NT2/D1 (cell line): ENCODE results near the gene WASHC1.
"Not testable (repeated sequence)": the region's sequence is repeated elsewhere in the genome, so short reads cannot be mapped to it uniquely, and the experiment has no call there.

Source experiments
- DNase-seq: peaks from one replicate; pipeline ENCODE4 v3.0.0-alpha.2; 2011; ENCODE audit warnings: low read depth, low spot score
- H3K27me3 ChIP-seq: 2 replicates; pipeline ENCODE4 v1.6.0; 2011; ENCODE audit warnings: mild to moderate bottlenecking; ENCODE audit not compliant: insufficient read length, insufficient read depth
- H3K36me3 ChIP-seq: 2 replicates; pipeline ENCODE4 v1.6.1; 2011; ENCODE audit warnings: mild to moderate bottlenecking, low read length, mixed read lengths; ENCODE audit not compliant: insufficient read depth, insufficient read length
- H3K4me1 ChIP-seq: 2 replicates; pipeline ENCODE4 v1.5.1; 2011; ENCODE audit not compliant: insufficient read depth, insufficient read length
- H3K4me3 ChIP-seq: 2 replicates; pipeline ENCODE4 v1.5.1; 2011; ENCODE audit warnings: low read depth; ENCODE audit not compliant: insufficient read length
- H3K9ac ChIP-seq: 2 replicates; pipeline ENCODE4 v1.6.0; 2011; ENCODE audit warnings: low read depth; ENCODE audit not compliant: insufficient read length
- H3K9me3 ChIP-seq: 2 replicates; pipeline ENCODE4 v1.5.1; 2011; ENCODE audit warnings: mild to moderate bottlenecking, low read length; ENCODE audit not compliant: insufficient read depth

The WASHC1 gene

GRCh38 chr9:10653-11053 lies 18.6 kb downstream of the WASHC1 start:
- not testable (repeated sequence) for H3K9ac ChIP-seq, H3K9me3 ChIP-seq, H3K27me3 ChIP-seq, H3K4me1 ChIP-seq, H3K36me3 ChIP-seq
- DNase-seq = peak; percentile 33
- peak overlapping the region; percentile 58 for H3K4me3 ChIP-seq

- H3K36me3 ChIP-seq, H3K9ac ChIP-seq, H3K9me3 ChIP-seq, H3K4me1 ChIP-seq, H3K27me3 ChIP-seq, DNase-seq: not testable (repeated sequence)
- H3K4me3 ChIP-seq = peak overlapping the region; percentile 58
These were observed 19.0 kb downstream of the WASHC1 start for GRCh38 chr9:10207-10606.
